T-helper 17 cell (primary cell): Measurements from ENCODE around the gene CAPRIN1. TPM values are rescaled to one million over a fixed set of nuclear protein-coding genes. Genes with fewer than 3 reads are reported as not detected.

ENCODE experiments used
- ATAC-seq: fragments of 150-1000 bp; cut with Tn5 transposase; 2 replicates; pipeline ENCODE4 v1.10.0; 2021; ENCODE audit warnings: mild to moderate bottlenecking, moderate library complexity
- DNase-seq, 3 donors: peaks; one replicate each; pipeline versions ENCODE4 v3.0.0 to v3.0.0-alpha.2; 2020 to 2021
- H3K9me3 ChIP-seq: one replicate; pipeline ENCODE4 v1.7.0; 2013; ENCODE audit warnings: low read length, mild to moderate bottlenecking; ENCODE audit not compliant: control insufficient read depth, poor library complexity, severe bottlenecking
- H3K27ac Mint-ChIP-seq: one replicate; pipeline ENCODE4 v1.8.0; 2022; ENCODE audit warnings: mild to moderate bottlenecking, moderate library complexity, mixed read lengths
- H3K27me3 Mint-ChIP-seq: one replicate; pipeline ENCODE4 v1.8.0; 2022; ENCODE audit warnings: mixed read lengths
- H3K36me3 Mint-ChIP-seq: one replicate; pipeline ENCODE4 v1.8.0; 2022; ENCODE audit warnings: low read depth, mixed read lengths
- H3K4me1 Mint-ChIP-seq: one replicate; pipeline ENCODE4 v1.8.0; 2022; ENCODE audit warnings: mild to moderate bottlenecking, mixed read lengths
- H3K4me3 Mint-ChIP-seq: one replicate; pipeline ENCODE4 v1.8.0; 2022; ENCODE audit warnings: mild to moderate bottlenecking, moderate library complexity, mixed read lengths
- total RNA-seq, 4 donors: library from RNA in 2 of 4; stranded (reverse) in 2 of 4; gene quantifications; one replicate each; pipeline ENCODE4 v1.2.3 and lab custom pipeline; 2022 to 2026

The CAPRIN1 gene
- total RNA-seq, 2 donors from 2014 or later = 109 to 120 TPM

DNA sequence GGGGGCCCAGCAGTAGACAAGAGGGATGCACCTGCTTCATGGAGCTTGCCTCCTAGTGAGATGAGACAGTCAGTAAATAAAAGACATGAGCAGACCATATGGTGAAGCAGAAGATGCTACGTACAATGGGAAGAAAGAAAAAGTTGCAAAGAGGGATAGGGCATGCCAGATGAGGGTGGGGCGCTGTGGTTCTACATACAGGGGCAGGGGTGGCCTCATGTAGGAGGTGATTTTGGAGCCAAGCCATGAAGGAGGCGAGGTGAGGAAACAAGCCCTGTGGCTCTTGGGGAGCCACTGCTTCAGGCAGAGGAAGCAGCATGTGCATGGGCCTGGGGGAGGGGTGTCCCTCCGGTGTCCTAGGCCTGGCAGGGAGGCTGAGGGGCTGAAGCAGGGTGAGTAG is 69.1 kb downstream of the CAPRIN1 start:
- H3K9me3 ChIP-seq = no peaks in the 10 kb centered on the region
- H3K36me3 Mint-ChIP-seq = peaks cover 21% of the 10 kb centered on the region
- ATAC-seq (no peak), DNase-seq (no peak)
- H3K27ac Mint-ChIP-seq = no peak overlapping the region
- H3K27me3 Mint-ChIP-seq = no peaks in the 10 kb centered on the region
- H3K4me1 Mint-ChIP-seq = peaks cover 13% of the 10 kb centered on the region
- H3K4me3 Mint-ChIP-seq = no peak overlapping the region

GRCh38 chr11:34124885-34125668 is 73.5 kb downstream of the CAPRIN1 start:
- peaks cover 13% of the 10 kb centered on the region for H3K36me3 Mint-ChIP-seq
- ATAC-seq = no peak
- H3K27me3 Mint-ChIP-seq = no peaks in the 10 kb centered on the region
- peaks cover 14% of the 10 kb centered on the region for H3K4me1 Mint-ChIP-seq
- H3K27ac Mint-ChIP-seq = peak overlapping the region; percentile 19
- DNase-seq = no peak
- no peak overlapping the region for H3K4me3 Mint-ChIP-seq
- no peaks in the 10 kb centered on the region for H3K9me3 ChIP-seq

DNA sequence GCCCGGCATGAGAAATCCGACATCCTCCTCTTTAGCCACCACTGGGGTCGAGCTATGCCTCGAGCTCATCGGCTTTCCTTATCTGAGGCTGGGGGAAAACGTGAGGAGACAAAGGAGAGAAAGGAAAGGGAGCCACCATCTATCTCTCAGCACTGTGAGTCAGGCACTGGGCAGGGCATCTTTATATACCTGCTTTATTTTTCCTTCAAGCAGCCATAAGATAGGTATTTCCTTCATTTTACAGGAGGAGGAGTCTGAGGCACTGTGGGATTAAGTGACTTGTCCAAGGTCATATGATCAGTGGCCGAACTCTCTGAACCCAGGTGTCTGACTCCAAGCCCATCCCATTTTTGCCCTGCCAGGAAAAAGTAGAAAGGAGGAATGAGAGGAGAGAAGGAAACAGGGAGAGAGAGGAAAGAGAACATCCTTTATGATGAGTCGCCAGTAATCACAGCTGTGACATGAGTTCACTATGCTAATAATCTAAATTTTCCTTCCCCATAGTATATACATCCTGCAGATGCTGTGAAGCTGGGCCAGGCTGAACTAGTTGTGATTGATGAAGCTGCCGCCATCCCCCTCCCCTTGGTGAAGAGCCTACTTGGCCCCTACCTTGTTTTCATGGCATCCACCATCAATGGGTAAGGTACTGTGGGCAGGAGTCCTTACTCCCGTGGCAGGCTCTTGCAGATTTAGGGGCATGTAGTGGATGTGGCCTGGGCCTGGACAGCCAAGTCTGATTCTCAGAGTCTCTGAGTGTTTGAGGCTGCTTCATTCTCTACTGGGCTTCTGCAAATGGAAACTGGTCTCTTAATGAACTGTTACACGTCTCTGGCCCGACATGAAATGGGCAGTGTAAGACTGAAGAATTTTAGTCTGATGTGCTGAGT is 75.7 kb downstream of the CAPRIN1 start:
- Mint-ChIP-seq H3K4me1 (peaks cover 5% of the 10 kb centered on the region), H3K27me3 (no peaks in the 10 kb centered on the region), H3K27ac (no peak overlapping the region), H3K4me3 (no peak overlapping the region), H3K36me3 (peaks cover 7% of the 10 kb centered on the region)
- ATAC-seq (no peak), DNase-seq (no peak)
- H3K9me3 ChIP-seq = no peaks in the 10 kb centered on the region

GRCh38 chr11:34128824-34129223 is 77.3 kb downstream of the CAPRIN1 start:
- Mint-ChIP-seq H3K4me1 (peaks cover 5% of the 10 kb centered on the region), H3K4me3 (no peak overlapping the region), H3K27ac (no peak overlapping the region), H3K27me3 (no peaks in the 10 kb centered on the region), H3K36me3 (peaks cover 2% of the 10 kb centered on the region)
- no peak for DNase-seq
- no peak for ATAC-seq
- H3K9me3 ChIP-seq = no peaks in the 10 kb centered on the region

DNA sequence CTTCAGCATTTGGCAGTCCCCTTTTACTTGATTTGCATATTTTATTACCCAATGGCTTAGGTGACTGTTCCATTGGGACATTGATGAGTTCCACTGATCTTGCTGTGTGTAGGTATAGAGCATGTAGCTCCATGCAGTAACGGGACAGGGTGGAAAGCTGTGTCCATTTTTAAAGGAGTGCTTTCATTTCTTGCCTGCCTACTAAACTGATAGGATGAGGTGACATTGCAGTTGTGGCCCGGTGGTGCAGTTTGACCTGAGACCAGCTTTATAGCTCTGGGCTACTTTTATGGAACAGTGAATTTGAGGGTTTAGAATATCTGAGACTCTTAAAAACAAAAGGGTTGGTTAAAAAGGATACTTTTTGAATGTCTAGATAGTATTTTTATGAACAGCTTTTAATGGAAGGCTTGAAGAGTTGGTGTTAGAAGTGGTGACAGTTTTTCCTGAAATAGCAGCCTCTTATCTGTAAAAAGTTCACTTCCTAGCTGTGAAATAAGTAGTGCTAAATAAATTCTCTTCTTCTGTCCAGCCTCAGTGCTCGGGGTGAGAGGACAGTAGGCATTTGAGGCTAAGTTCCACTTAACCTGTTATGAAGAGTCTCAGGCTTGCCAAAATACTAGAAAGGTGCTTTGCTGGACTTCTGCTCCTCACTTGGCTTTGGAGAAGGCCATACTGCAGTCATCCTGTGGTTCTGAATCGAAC is 80.9 kb downstream of the CAPRIN1 start:
- H3K4me1 Mint-ChIP-seq = peaks cover 6% of the 10 kb centered on the region
- DNase-seq (no peak), ATAC-seq (no peak)
- no peaks in the 10 kb centered on the region for H3K27me3 Mint-ChIP-seq
- peak overlapping the region; percentile 45 for H3K27ac Mint-ChIP-seq
- no peak overlapping the region for H3K4me3 Mint-ChIP-seq
- H3K36me3 Mint-ChIP-seq = peaks cover 11% of the 10 kb centered on the region
- no peaks in the 10 kb centered on the region for H3K9me3 ChIP-seq

- DNase-seq = no peak
- Mint-ChIP-seq H3K27me3 (no peaks in the 10 kb centered on the region), H3K36me3 (peaks cover 27% of the 10 kb centered on the region), H3K4me3 (no peak overlapping the region), H3K4me1 (peaks cover 18% of the 10 kb centered on the region), H3K27ac (no peak overlapping the region)
- no peaks in the 10 kb centered on the region for H3K9me3 ChIP-seq
- ATAC-seq = no peak
These were observed 83.2 kb downstream of the CAPRIN1 start for GRCh38 chr11:34134765-34135164.

GRCh38 chr11:34135439-34135838 is 83.9 kb downstream of the CAPRIN1 start:
- peaks cover 18% of the 10 kb centered on the region for H3K4me1 Mint-ChIP-seq
- no peak overlapping the region for H3K4me3 Mint-ChIP-seq
- H3K27ac Mint-ChIP-seq = no peak overlapping the region
- H3K27me3 Mint-ChIP-seq = no peaks in the 10 kb centered on the region
- ATAC-seq (no peak), DNase-seq (no peak)
- H3K36me3 Mint-ChIP-seq = peaks cover 27% of the 10 kb centered on the region
- no peaks in the 10 kb centered on the region for H3K9me3 ChIP-seq

DNA sequence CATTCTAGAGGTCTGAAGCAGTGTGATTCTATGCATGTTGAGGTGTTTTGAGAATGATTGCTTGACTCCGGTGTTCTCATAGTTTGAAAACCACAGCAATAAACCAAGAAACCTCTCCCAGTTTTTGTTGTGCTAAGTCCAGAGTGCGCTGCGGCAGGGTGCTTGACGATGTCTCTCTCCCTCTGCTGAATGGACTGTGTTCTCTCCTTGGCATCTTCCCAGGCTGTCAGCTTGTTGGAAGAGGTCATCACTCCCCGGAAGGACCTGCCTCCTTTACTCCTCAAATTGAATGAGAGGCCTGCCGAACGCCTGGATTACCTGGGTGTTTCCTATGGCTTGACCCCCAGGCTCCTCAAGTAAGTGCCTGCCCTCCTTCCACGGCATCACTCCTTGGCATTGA is 84.9 kb downstream of the CAPRIN1 start:
- peaks cover 18% of the 10 kb centered on the region for H3K4me1 Mint-ChIP-seq
- no peaks in the 10 kb centered on the region for H3K9me3 ChIP-seq
- DNase-seq = no peak
- no peak overlapping the region for H3K4me3 Mint-ChIP-seq
- no peak for ATAC-seq
- H3K36me3 Mint-ChIP-seq = peaks cover 29% of the 10 kb centered on the region
- H3K27ac Mint-ChIP-seq = peak overlapping the region; percentile 14
- H3K27me3 Mint-ChIP-seq = no peaks in the 10 kb centered on the region

DNA sequence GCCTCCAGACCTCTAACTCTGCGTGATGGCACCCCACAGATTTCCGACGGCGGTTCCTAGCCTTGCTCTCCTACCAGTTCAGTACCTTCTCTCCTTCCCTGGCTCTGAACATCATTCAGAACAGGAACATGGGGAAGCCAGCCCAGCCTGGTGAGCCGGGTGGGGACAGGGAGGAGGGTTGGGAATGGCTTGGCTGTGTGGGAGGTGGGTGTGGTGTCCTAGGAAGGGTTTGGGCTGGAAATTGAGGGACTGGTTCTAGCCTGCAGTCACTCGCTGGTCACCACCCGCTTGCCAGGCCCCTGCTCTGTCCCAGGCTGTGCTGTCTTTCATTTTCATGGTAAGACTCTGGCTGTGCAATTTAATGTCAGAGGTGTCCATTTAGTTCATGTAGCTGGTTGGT is 87.8 kb downstream of the CAPRIN1 start:
- ATAC-seq (no peak), DNase-seq (no peak)
- Mint-ChIP-seq H3K36me3 (peaks cover 33% of the 10 kb centered on the region), H3K27me3 (no peaks in the 10 kb centered on the region), H3K4me3 (no peak overlapping the region), H3K27ac (no peak overlapping the region), H3K4me1 (peaks cover 18% of the 10 kb centered on the region)
- H3K9me3 ChIP-seq = no peaks in the 10 kb centered on the region

DNA sequence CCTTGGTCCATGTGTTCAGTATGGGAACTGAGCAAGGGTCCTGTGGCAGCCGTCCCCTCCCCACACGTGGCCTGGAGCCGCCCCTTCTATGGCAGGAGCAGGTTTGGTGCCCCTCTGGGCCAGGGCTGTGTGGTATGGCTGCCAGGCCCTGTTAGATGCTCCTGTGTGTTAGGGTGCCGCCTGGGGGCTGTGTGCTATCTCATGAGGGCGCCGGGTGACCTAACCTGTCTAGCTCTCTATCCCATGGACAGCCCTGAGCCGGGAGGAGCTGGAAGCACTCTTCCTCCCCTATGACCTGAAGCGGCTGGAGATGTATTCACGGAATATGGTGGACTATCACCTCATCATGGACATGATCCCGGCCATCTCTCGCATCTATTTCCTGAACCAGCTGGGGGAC is 88.6 kb downstream of the CAPRIN1 start:
- H3K36me3 Mint-ChIP-seq = peaks cover 33% of the 10 kb centered on the region
- ATAC-seq (no peak), DNase-seq (no peak)
- H3K4me1 Mint-ChIP-seq = peaks cover 18% of the 10 kb centered on the region
- H3K9me3 ChIP-seq = no peaks in the 10 kb centered on the region
- H3K4me3 Mint-ChIP-seq = no peak overlapping the region
- H3K27me3 Mint-ChIP-seq = no peaks in the 10 kb centered on the region
- no peak overlapping the region for H3K27ac Mint-ChIP-seq

- Mint-ChIP-seq H3K36me3 (peaks cover 29% of the 10 kb centered on the region), H3K4me1 (peaks cover 7% of the 10 kb centered on the region), H3K4me3 (no peak overlapping the region), H3K27me3 (no peaks in the 10 kb centered on the region), H3K27ac (no peak overlapping the region)
- DNase-seq (no peak), ATAC-seq (no peak)
- H3K9me3 ChIP-seq = no peaks in the 10 kb centered on the region
These were observed 91.5 kb downstream of the CAPRIN1 start for GRCh38 chr11:34143048-34143447.

DNA sequence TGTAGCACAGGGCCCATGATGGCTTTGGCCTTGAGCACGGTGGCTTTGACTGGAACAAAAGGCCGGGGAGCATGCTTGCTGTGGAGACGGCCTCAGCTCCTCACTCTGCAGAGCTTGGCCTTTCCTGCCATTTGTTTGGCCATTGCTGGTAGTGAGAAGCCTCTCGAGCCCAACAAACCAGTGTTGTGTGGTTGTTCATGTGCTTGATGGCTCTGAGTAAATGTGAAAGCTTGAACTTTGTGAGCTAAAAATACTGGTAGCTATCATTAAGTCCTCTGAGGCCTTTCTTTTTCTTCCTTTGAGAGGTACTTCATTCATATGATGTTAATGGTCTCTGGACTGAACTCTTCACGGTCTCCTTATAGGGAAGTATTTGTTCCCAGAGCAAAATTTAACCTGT is 93.5 kb downstream of the CAPRIN1 start:
- ATAC-seq (no peak), DNase-seq (no peak)
- no peaks in the 10 kb centered on the region for H3K4me1 Mint-ChIP-seq
- peaks cover 19% of the 10 kb centered on the region for H3K36me3 Mint-ChIP-seq
- no peak overlapping the region for H3K4me3 Mint-ChIP-seq
- H3K9me3 ChIP-seq = no peaks in the 10 kb centered on the region
- H3K27ac Mint-ChIP-seq = peak overlapping the region; percentile 37
- no peaks in the 10 kb centered on the region for H3K27me3 Mint-ChIP-seq

DNA sequence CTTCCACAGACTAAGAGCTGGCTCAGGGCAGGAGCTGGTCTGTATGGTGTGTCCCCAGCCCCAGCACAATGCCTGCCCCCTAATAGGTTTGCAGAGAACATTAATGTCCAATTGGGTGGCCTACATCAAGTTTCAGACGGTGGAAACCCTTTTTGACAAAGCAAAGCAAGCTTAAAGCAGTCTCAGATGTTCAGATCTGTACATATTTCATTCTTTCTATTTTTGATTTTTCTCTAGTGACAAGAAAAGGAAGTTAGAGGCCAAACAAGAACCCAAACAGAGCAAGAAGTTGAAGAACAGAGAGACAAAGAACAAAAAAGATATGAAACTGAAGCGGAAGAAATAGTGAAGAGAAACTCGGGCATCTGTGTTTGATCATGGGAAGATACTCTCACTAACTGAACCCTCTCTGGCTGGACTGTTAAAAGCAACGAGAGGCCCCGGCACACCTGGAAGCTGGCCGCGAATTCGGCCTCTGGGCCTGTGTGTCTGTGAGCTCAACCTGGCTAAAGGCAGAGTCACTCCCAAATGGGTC is 94.4 kb downstream of the CAPRIN1 start:
- Mint-ChIP-seq H3K36me3 (peaks cover 19% of the 10 kb centered on the region), H3K4me1 (no peaks in the 10 kb centered on the region), H3K4me3 (no peak overlapping the region), H3K27ac (peak overlapping the region; percentile 37), H3K27me3 (no peaks in the 10 kb centered on the region)
- no peak for ATAC-seq
- DNase-seq = no peak
- H3K9me3 ChIP-seq = no peaks in the 10 kb centered on the region
